GM21825 (cell line): ENCODE measurements around the gene FKBP8.

Experiments used
- ATAC-seq: cut with Tn5 transposase; IDR thresholded peaks from one replicate; pipeline ENCODE4 v1.9.1; 2021; ENCODE audit warnings: mild to moderate bottlenecking, moderate library complexity; ENCODE audit not compliant: unreplicated experiment

FKBP8 gene

GRCh38 chr19:18487576-18488402 lies 55.6 kb downstream of the FKBP8 start:
- ATAC-seq = no peak

- ATAC-seq = no peak
These were observed 56.6 kb downstream of the FKBP8 start for GRCh38 chr19:18486746-18487145.

- ATAC-seq = no peak
These were observed 58.4 kb downstream of the FKBP8 start for GRCh38 chr19:18484992-18485391.

GRCh38 chr19:18483119-18483890 lies 60.1 kb downstream of the FKBP8 start:
- ATAC-seq = no peak
